ENCODE data around the gene TSPAN5.

The TSPAN5 gene

GRCh38 chr4:98615991-98616390 lies 42.4 kb downstream of the TSPAN5 start:
- DNase-seq (ENCODE audit: insufficient read length, low spot score) (no peak), FAIRE-seq (no peak)
- TF ChIP-seq POU2F2 (IDR thresholded peaks at IDR 0.05; ENCODE audit: low read depth, low read length), result no peak
- no peak for TF ChIP-seq TAF1 (IDR thresholded peaks at IDR 0.05; ENCODE audit: low read depth, low read length)

- FAIRE-seq, result no peak
- TF ChIP-seq POLR2AphosphoS5 (IDR thresholded peaks at IDR 0.05; ENCODE audit: low read depth, low read length), result no peak
- DNase-seq (ENCODE audit: insufficient read length, low spot score), result no peak
These were observed 43.7 kb downstream of the TSPAN5 start for GRCh38 chr4:98614662-98615061.

- FAIRE-seq (no peak), DNase-seq (ENCODE audit: insufficient read length, low spot score) (no peak)
- TF ChIP-seq PAX5 (IDR thresholded peaks at IDR 0.05; ENCODE audit: insufficient read depth, low read length, severe bottlenecking) (no peak), POU2F2 (IDR thresholded peaks at IDR 0.05; ENCODE audit: low read depth, low read length) (no peak), POLR2AphosphoS5 (IDR thresholded peaks at IDR 0.05; ENCODE audit: low read depth, low read length) (no peak), TAF1 (IDR thresholded peaks at IDR 0.05; ENCODE audit: low read depth, low read length) (no peak), POLR2A (IDR thresholded peaks at IDR 0.05; ENCODE audit: low read depth, low read length) (no peak), SPI1 (IDR thresholded peaks at IDR 0.05; ENCODE audit: low read depth, low read length) (no peak)
These were observed 44.3 kb downstream of the TSPAN5 start for GRCh38 chr4:98614094-98614493.

- FAIRE-seq, result no peak
- no peak for DNase-seq (ENCODE audit: insufficient read length, low spot score)
- no peak for TF ChIP-seq POLR2AphosphoS5 (IDR thresholded peaks at IDR 0.05; ENCODE audit: low read depth, low read length)
These were observed 44.8 kb downstream of the TSPAN5 start for GRCh38 chr4:98613453-98614075.

- no peak for DNase-seq (ENCODE audit: insufficient read length, low spot score)
- no peak for FAIRE-seq
- no peak for TF ChIP-seq POU2F2 (IDR thresholded peaks at IDR 0.05; ENCODE audit: low read depth, low read length)
- TF ChIP-seq TAF1 (IDR thresholded peaks at IDR 0.05; ENCODE audit: low read depth, low read length), result no peak
- TF ChIP-seq POLR2AphosphoS5 (IDR thresholded peaks at IDR 0.05; ENCODE audit: low read depth, low read length), result no peak
These were observed 45.8 kb downstream of the TSPAN5 start for GRCh38 chr4:98612318-98613250.

GRCh38 chr4:98611677-98612317 lies 46.6 kb downstream of the TSPAN5 start:
- no peak for DNase-seq (ENCODE audit: insufficient read length, low spot score)
- TF ChIP-seq POU2F2 (IDR thresholded peaks at IDR 0.05; ENCODE audit: low read depth, low read length) (no peak), POLR2A (IDR thresholded peaks at IDR 0.05; ENCODE audit: low read depth, low read length) (no peak), SPI1 (IDR thresholded peaks at IDR 0.05; ENCODE audit: low read depth, low read length) (no peak), PAX5 (IDR thresholded peaks at IDR 0.05; ENCODE audit: insufficient read depth, low read length, severe bottlenecking) (no peak), TAF1 (IDR thresholded peaks at IDR 0.05; ENCODE audit: low read depth, low read length) (no peak), POLR2AphosphoS5 (IDR thresholded peaks at IDR 0.05; ENCODE audit: low read depth, low read length) (no peak)
- no peak for FAIRE-seq

GRCh38 chr4:98610926-98611676 lies 47.3 kb downstream of the TSPAN5 start:
- FAIRE-seq (no peak), DNase-seq (ENCODE audit: insufficient read length, low spot score) (no peak)
- TF ChIP-seq SPI1 (IDR thresholded peaks at IDR 0.05; ENCODE audit: low read depth, low read length) (no peak), TAF1 (IDR thresholded peaks at IDR 0.05; ENCODE audit: low read depth, low read length) (no peak), POU2F2 (IDR thresholded peaks at IDR 0.05; ENCODE audit: low read depth, low read length) (no peak), POLR2A (IDR thresholded peaks at IDR 0.05; ENCODE audit: low read depth, low read length) (no peak), POLR2AphosphoS5 (IDR thresholded peaks at IDR 0.05; ENCODE audit: low read depth, low read length) (no peak), PAX5 (IDR thresholded peaks at IDR 0.05; ENCODE audit: insufficient read depth, low read length, severe bottlenecking) (no peak)

GRCh38 chr4:98610431-98610830 lies 48.0 kb downstream of the TSPAN5 start:
- DNase-seq (ENCODE audit: insufficient read length, low spot score) (no peak), FAIRE-seq (no peak)
- no peak for TF ChIP-seq PAX5 (IDR thresholded peaks at IDR 0.05; ENCODE audit: insufficient read depth, low read length, severe bottlenecking)
- no peak for TF ChIP-seq POU2F2 (IDR thresholded peaks at IDR 0.05; ENCODE audit: low read depth, low read length)
- no peak for TF ChIP-seq POLR2AphosphoS5 (IDR thresholded peaks at IDR 0.05; ENCODE audit: low read depth, low read length)
- no peak for TF ChIP-seq POLR2A (IDR thresholded peaks at IDR 0.05; ENCODE audit: low read depth, low read length)
- TF ChIP-seq SPI1 (IDR thresholded peaks at IDR 0.05; ENCODE audit: low read depth, low read length), result no peak
- no peak for TF ChIP-seq TAF1 (IDR thresholded peaks at IDR 0.05; ENCODE audit: low read depth, low read length)

GRCh38 chr4:98609934-98610333 lies 48.5 kb downstream of the TSPAN5 start:
- no peak for FAIRE-seq
- no peak for DNase-seq (ENCODE audit: insufficient read length, low spot score)
- TF ChIP-seq POU2F2 (IDR thresholded peaks at IDR 0.05; ENCODE audit: low read depth, low read length), result no peak
- TF ChIP-seq POLR2A (IDR thresholded peaks at IDR 0.05; ENCODE audit: low read depth, low read length), result no peak
- no peak for TF ChIP-seq SPI1 (IDR thresholded peaks at IDR 0.05; ENCODE audit: low read depth, low read length)

GRCh38 chr4:98608356-98608755 lies 50.1 kb downstream of the TSPAN5 start:
- DNase-seq (ENCODE audit: insufficient read length, low spot score), result no peak
- no peak for TF ChIP-seq POU2F2 (IDR thresholded peaks at IDR 0.05; ENCODE audit: low read depth, low read length)
- no peak for TF ChIP-seq TAF1 (IDR thresholded peaks at IDR 0.05; ENCODE audit: low read depth, low read length)
- TF ChIP-seq POLR2A (IDR thresholded peaks at IDR 0.05; ENCODE audit: low read depth, low read length), result no peak
- TF ChIP-seq SPI1 (IDR thresholded peaks at IDR 0.05; ENCODE audit: low read depth, low read length), result no peak
- no peak for TF ChIP-seq POLR2AphosphoS5 (IDR thresholded peaks at IDR 0.05; ENCODE audit: low read depth, low read length)
- no peak for TF ChIP-seq PAX5 (IDR thresholded peaks at IDR 0.05; ENCODE audit: insufficient read depth, low read length, severe bottlenecking)
- FAIRE-seq, result no peak
